Neural cell (in vitro differentiated cells): ENCODE data around the gene DLG2. TPM values are rescaled to one million over a fixed set of nuclear protein-coding genes. Genes with fewer than 3 reads are reported as not detected.

Experiments used
- H2AFZ ChIP-seq: fragments of 200-600, 300-800 bp; sonication (generic), shearing (Covaris generic); 2 replicates; pipeline ENCODE4 v1.6.0; 2014; ENCODE audit warnings: low read depth, mild to moderate bottlenecking, antibody characterized with exemption, low read length, moderate library complexity
- H3F3A ChIP-seq: fragments of 200-600 bp; shearing (Covaris generic); 2 replicates; pipeline ENCODE4 v1.6.1; 2016; ENCODE audit warnings: mild to moderate bottlenecking, moderate library complexity, mixed read lengths, antibody characterized with exemption, low read length; ENCODE audit not compliant: insufficient read depth, poor library complexity, severe bottlenecking
- H3K27ac ChIP-seq: fragments of 200-600, 300-800 bp; sonication (generic), shearing (Covaris generic); 2 replicates; pipeline ENCODE4 v1.5.1; 2014; ENCODE audit warnings: mild to moderate bottlenecking, low read length, moderate library complexity
- H3K27me3 ChIP-seq: fragments of 300-800, 200-600 bp; sonication (generic), shearing (Covaris generic); 2 replicates; pipeline ENCODE4 v1.6.0; 2014; ENCODE audit warnings: mild to moderate bottlenecking, low read depth, low read length, moderate library complexity; ENCODE audit not compliant: insufficient read depth
- H3K36me3 ChIP-seq: fragments of 300-800, 200-600 bp; sonication (generic), shearing (Covaris generic); 2 replicates; pipeline ENCODE4 v1.5.1; 2014; ENCODE audit warnings: mild to moderate bottlenecking, antibody characterized with exemption, low read length, moderate library complexity; ENCODE audit not compliant: insufficient read depth
- H3K4me2 ChIP-seq: fragments of 300-800, 200-600 bp; sonication (generic), shearing (Covaris generic); 2 replicates; pipeline ENCODE4 v1.6.0; 2014; ENCODE audit warnings: mild to moderate bottlenecking, low read length
- H3K4me3 ChIP-seq: fragments of 300-800, 200-600 bp; sonication (generic), shearing (Covaris generic); 2 replicates; pipeline ENCODE4 v1.5.1; 2014; ENCODE audit warnings: mild to moderate bottlenecking, low read length, moderate library complexity
- H3K79me2 ChIP-seq: fragments of 200-600 bp; shearing (Covaris generic); replicated peaks from 2 replicates; pipeline ENCODE4 v1.6.0; 2014; ENCODE audit warnings: mild to moderate bottlenecking, low read length, moderate library complexity; ENCODE audit not compliant: insufficient read depth
- H3K9ac ChIP-seq: fragments of 300-800, 200-600 bp; sonication (generic), shearing (Covaris generic); 2 replicates; pipeline ENCODE4 v1.6.1; 2016; ENCODE audit warnings: mild to moderate bottlenecking, low read length, mixed read lengths
- H3K9me2 ChIP-seq: fragments of 200-600 bp; shearing (Covaris generic); 2 replicates; pipeline ENCODE4 v1.6.1; 2016; ENCODE audit warnings: mild to moderate bottlenecking, low read length, mixed read lengths; ENCODE audit not compliant: insufficient read depth
- H3K9me3 ChIP-seq: fragments of 200-600, 300-800 bp; sonication (generic), shearing (Covaris generic); 2 replicates; pipeline ENCODE4 v1.6.1; 2016; ENCODE audit warnings: mild to moderate bottlenecking, mixed run types, low read length, moderate library complexity, mixed read lengths
- H4K20me1 ChIP-seq: fragments of 200-600 bp; shearing (Covaris generic); 2 replicates; pipeline ENCODE4 v1.6.1; 2016; ENCODE audit warnings: mild to moderate bottlenecking, mixed run types; ENCODE audit not compliant: insufficient read depth
- CTCF ChIP-seq: fragments of 450-650 bp; IDR thresholded peaks from 2 replicates; pipeline ENCODE4 v1.5.1; 2014; ENCODE audit warnings: antibody characterized with exemption, mild to moderate bottlenecking, moderate library complexity; ENCODE audit not compliant: poor library complexity, severe bottlenecking
- EP300 ChIP-seq: fragments of 450-650 bp; conservative IDR thresholded peaks from 2 replicates; pipeline ENCODE4 v1.6.1; 2014; ENCODE audit warnings: antibody characterized with exemption, mild to moderate bottlenecking, moderate library complexity; ENCODE audit not compliant: poor library complexity, severe bottlenecking
- EZH2 ChIP-seq: fragments of 200-600, 300-800 bp; shearing (Covaris generic), sonication (generic); IDR thresholded peaks from 2 replicates; pipeline ENCODE4 v1.6.1; 2014; ENCODE audit warnings: antibody characterized with exemption, low read length, borderline replicate concordance, mild to moderate bottlenecking; ENCODE audit not compliant: insufficient read depth, poor library complexity, severe bottlenecking
- MXI1 ChIP-seq: fragments of 450-650 bp; conservative IDR thresholded peaks from 2 replicates; pipeline ENCODE4 v1.6.1; 2014; ENCODE audit warnings: antibody characterized with exemption, mild to moderate bottlenecking; ENCODE audit not compliant: poor library complexity, severe bottlenecking
- POLR2AphosphoS5 ChIP-seq: IDR thresholded peaks from 2 replicates; pipeline ENCODE4 v1.6.1; 2012
- RAD21 ChIP-seq: fragments of 450-650 bp; conservative IDR thresholded peaks from 2 replicates; pipeline ENCODE4 v1.6.1; 2014; ENCODE audit warnings: antibody characterized with exemption, mild to moderate bottlenecking, moderate library complexity
- REST ChIP-seq: IDR thresholded peaks from 2 replicates; pipeline ENCODE4 v1.6.1; 2012; ENCODE audit warnings: borderline replicate concordance
- SMC3 ChIP-seq: fragments of 450-650 bp; conservative IDR thresholded peaks from 2 replicates; pipeline ENCODE4 v1.6.1; 2014; ENCODE audit warnings: antibody characterized with exemption, mild to moderate bottlenecking, moderate library complexity; ENCODE audit not compliant: poor library complexity
- TAF1 ChIP-seq: IDR thresholded peaks from 2 replicates; pipeline ENCODE4 v1.6.1; 2012; ENCODE audit warnings: low read depth
- polyA minus RNA-seq: library from RNA; depleted of rRNA, polyadenylated mRNA; stranded (reverse); fragments of >200 nt; gene quantifications from 2 replicates; pipeline ENCODE4 v1.2.3, GENCODE V29; 2014
- polyA plus RNA-seq: library from polyadenylated mRNA; depleted of rRNA; stranded (reverse); fragments of >200 nt; gene quantifications from 2 replicates; pipeline ENCODE4 v1.2.3, GENCODE V29; 2014

DLG2 gene
- polyA plus RNA-seq: 177 and 179 TPM in 2 replicates
- 508 and 781 TPM in 2 replicates for polyA minus RNA-seq

DNA sequence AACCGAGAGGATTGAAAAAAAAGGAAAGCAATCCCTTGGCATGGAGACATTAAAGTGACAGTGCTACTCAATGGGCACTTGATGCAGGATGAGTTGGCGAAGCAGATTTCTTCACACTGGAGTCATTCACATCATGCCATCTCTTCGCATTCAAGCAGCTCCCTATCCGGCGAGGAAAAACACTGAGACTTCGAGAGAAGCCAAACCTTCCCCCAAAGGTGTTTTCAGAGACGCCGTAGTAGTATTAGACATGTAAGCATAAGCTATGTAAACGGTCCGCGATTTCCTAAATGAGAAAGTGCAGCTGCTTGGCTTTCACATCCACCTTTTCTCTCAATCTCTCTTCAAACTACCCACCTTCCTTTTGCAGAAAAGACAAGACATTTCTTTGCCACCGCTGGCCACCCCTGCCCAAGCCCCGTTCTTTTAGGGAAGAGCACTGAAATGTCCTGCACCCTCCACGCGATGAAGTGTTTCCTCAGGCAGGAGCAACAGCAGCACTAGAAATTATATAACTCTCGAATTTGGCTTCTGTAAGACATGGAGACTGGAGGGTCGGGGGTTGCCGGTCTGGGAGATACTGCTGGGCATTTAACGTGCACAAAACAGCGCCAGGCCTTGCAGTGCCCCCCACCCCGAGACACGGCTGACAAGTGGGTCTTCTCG lies at the start of gene DLG2:
Gene DLG2, minus strand, starts transcription at position 13 of the 666 bp plus-strand sequence.
- Histone ChIP-seq H3K79me2 (peaks cover 19% of the 10 kb centered on the region), H2AFZ (peak within 1 kb of the TSS; percentile 66), H3K27ac (peak within 1 kb of the TSS; percentile 60), H3K9me2 (no peaks in the 10 kb centered on the region), H3K4me3 (peak within 1 kb of the TSS; percentile 75), H3K9ac (peak within 1 kb of the TSS; percentile 70), H3K9me3 (no peaks in the 10 kb centered on the region), H3K36me3 (no peaks in the 10 kb centered on the region), H4K20me1 (no peaks in the 10 kb centered on the region), H3F3A (peaks cover 5% of the 10 kb centered on the region), H3K27me3 (no peaks in the 10 kb centered on the region), H3K4me2 (peak within 1 kb of the TSS; percentile 83)
- TF ChIP-seq EP300: no peak
- no peak for TF ChIP-seq EZH2
- TF ChIP-seq POLR2AphosphoS5: no peak
- no peak for TF ChIP-seq MXI1
- TF ChIP-seq REST: no peak
- no peak for TF ChIP-seq TAF1
- TF ChIP-seq RAD21: no peak
- no peak for TF ChIP-seq CTCF
- TF ChIP-seq SMC3: no peak

DNA sequence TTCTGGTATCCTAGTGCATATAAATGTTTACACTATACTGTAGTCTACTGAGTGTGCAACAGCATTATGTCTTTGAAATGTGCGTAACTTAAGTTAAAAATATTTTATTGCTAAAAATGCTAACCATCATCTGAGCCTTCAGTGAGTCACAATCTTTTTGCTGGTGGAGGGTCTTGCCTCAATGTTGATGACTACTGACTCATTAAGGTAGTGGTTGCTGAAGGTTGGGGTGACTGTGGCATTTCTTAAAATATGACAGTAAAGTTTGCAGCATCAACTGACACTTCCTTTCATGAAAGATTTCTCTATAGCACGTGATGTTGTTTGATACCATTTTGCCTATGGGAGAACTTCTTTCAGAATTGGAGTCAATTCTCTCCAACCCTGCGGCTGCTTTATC lies 46.2 kb upstream of the DLG2 start:
- Histone ChIP-seq H3K4me3 (no peak overlapping the region), H3K27ac (no peak overlapping the region), H3K4me2 (no peak overlapping the region), H3K9ac (no peak overlapping the region), H4K20me1 (no peaks in the 10 kb centered on the region), H3K36me3 (no peaks in the 10 kb centered on the region), H3K27me3 (no peaks in the 10 kb centered on the region), H2AFZ (no peak overlapping the region), H3F3A (no peaks in the 10 kb centered on the region), H3K79me2 (no peaks in the 10 kb centered on the region), H3K9me2 (no peaks in the 10 kb centered on the region), H3K9me3 (no peaks in the 10 kb centered on the region)
- no peak for TF ChIP-seq POLR2AphosphoS5
- TF ChIP-seq EZH2: no peak
- no peak for TF ChIP-seq SMC3
- TF ChIP-seq MXI1: no peak
- no peak for TF ChIP-seq CTCF
- TF ChIP-seq TAF1: no peak
- no peak for TF ChIP-seq EP300
- TF ChIP-seq REST: no peak
- TF ChIP-seq RAD21: no peak
